KMS-11 (cell line): ENCODE results near the gene TECTA.

ENCODE experiments used
- H2AFZ ChIP-seq: fragments of 200-600 bp; sonication (generic); 2 replicates; pipeline ENCODE4 v1.6.1; 2016; ENCODE audit warnings: antibody characterized with exemption, mixed run types, low read depth
- H3K27ac ChIP-seq: fragments of 200-600 bp; sonication (generic); 2 replicates; pipeline ENCODE4 v1.6.1; 2016; ENCODE audit warnings: mild to moderate bottlenecking, mixed run types
- H3K27me3 ChIP-seq: fragments of 200-600 bp; sonication (generic); 2 replicates; pipeline ENCODE4 v1.6.1; 2017; ENCODE audit warnings: mild to moderate bottlenecking, low read depth, mixed run types, moderate library complexity; ENCODE audit not compliant: insufficient read depth
- H3K36me3 ChIP-seq: fragments of 200-600 bp; sonication (generic); 2 replicates; pipeline ENCODE4 v1.6.1; 2017; ENCODE audit warnings: mild to moderate bottlenecking, mixed run types; ENCODE audit not compliant: insufficient read depth
- H3K4me1 ChIP-seq: fragments of 200-600 bp; sonication (generic); 2 replicates; pipeline ENCODE4 v1.6.1; 2016; ENCODE audit warnings: mild to moderate bottlenecking, low read depth, mixed run types; ENCODE audit not compliant: poor library complexity, severe bottlenecking
- H3K4me2 ChIP-seq: fragments of 200-600 bp; sonication (generic); 2 replicates; pipeline ENCODE4 v1.7.0; 2016; ENCODE audit warnings: mild to moderate bottlenecking, mixed run types
- H3K4me3 ChIP-seq: fragments of 200-600 bp; sonication (generic); IDR thresholded peaks from 2 replicates; pipeline ENCODE4 v1.6.1; 2017; ENCODE audit warnings: low read depth, low read length, mixed read lengths; ENCODE audit not compliant: insufficient read depth
- H3K79me2 ChIP-seq: fragments of 200-600 bp; sonication (generic); 2 replicates; pipeline ENCODE4 v1.6.1; 2016; ENCODE audit warnings: low read depth, mixed run types; ENCODE audit not compliant: insufficient read depth
- H3K9ac ChIP-seq: fragments of 200-600 bp; sonication (generic); 2 replicates; pipeline ENCODE4 v1.6.1; 2016; ENCODE audit warnings: mild to moderate bottlenecking, mixed run types
- H4K20me1 ChIP-seq: fragments of 200-600 bp; sonication (generic); 2 replicates; pipeline ENCODE4 v1.6.1; 2016; ENCODE audit warnings: mild to moderate bottlenecking, mixed run types; ENCODE audit not compliant: insufficient read depth
- TF ChIP-seq, protein P1 (sequence below): fragments of 200-600 bp; sonication (generic); conservative IDR thresholded peaks from 2 replicates; pipeline ENCODE4 v1.6.1; 2017; ENCODE audit warnings: low read depth, mild to moderate bottlenecking, antibody characterized with exemption, low read length, moderate library complexity, mixed read lengths

TECTA gene

DNA sequence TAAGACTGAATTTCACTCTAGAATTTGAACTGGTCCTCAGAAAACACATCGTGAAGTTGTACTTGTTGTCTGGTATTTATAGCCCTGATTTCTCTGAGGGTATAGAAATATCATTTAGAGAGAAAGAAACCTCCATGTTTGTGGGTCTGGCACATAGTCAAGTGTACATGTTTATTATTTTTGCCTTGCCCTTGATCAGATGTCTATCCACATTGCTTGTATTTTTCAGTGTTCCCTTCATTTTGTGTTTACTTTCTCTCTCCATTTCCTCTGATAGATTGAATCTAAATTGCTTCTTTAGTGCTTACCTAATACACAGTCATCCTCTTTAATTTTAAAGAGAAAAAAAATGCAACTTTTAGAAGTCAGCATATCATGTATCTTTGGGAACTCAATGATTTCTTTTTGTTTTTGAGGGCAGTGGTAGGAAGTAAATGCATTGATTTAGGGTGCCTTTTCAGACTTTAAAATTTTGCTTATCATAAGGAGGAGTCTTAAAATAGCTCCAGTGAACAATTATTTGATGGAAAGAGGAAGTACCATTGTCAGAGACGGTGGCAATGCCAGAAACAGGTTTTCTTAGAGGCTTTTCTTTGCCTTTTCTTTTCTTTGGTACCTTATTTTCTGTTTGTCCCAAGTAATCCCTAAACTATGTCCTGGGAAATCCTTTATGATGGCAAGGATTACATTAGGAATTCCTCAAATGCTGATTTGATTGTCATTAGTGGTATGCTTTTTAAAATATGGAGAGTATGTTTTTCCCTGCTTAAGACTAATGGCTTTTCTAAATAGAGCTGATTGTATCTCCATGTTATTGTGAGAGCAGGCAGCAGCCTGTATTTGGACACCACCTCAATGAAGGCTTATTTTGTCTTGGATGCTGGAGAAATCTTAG is 29.8 kb upstream of the TECTA start:
- no peaks in the 10 kb centered on the region for H3K27me3 ChIP-seq
- H3K9ac ChIP-seq: no peak overlapping the region
- TF ChIP-seq, protein P1, sequence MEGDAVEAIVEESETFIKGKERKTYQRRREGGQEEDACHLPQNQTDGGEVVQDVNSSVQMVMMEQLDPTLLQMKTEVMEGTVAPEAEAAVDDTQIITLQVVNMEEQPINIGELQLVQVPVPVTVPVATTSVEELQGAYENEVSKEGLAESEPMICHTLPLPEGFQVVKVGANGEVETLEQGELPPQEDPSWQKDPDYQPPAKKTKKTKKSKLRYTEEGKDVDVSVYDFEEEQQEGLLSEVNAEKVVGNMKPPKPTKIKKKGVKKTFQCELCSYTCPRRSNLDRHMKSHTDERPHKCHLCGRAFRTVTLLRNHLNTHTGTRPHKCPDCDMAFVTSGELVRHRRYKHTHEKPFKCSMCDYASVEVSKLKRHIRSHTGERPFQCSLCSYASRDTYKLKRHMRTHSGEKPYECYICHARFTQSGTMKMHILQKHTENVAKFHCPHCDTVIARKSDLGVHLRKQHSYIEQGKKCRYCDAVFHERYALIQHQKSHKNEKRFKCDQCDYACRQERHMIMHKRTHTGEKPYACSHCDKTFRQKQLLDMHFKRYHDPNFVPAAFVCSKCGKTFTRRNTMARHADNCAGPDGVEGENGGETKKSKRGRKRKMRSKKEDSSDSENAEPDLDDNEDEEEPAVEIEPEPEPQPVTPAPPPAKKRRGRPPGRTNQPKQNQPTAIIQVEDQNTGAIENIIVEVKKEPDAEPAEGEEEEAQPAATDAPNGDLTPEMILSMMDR: no peak
- H4K20me1 ChIP-seq: no peaks in the 10 kb centered on the region
- peaks cover 24% of the 10 kb centered on the region for H3K4me1 ChIP-seq
- H3K36me3 ChIP-seq: no peaks in the 10 kb centered on the region
- no peak overlapping the region for H3K4me2 ChIP-seq
- no peak overlapping the region for H3K27ac ChIP-seq
- H3K79me2 ChIP-seq: no peaks in the 10 kb centered on the region
- no peak overlapping the region for H3K4me3 ChIP-seq
- H2AFZ ChIP-seq: no peak overlapping the region

DNA sequence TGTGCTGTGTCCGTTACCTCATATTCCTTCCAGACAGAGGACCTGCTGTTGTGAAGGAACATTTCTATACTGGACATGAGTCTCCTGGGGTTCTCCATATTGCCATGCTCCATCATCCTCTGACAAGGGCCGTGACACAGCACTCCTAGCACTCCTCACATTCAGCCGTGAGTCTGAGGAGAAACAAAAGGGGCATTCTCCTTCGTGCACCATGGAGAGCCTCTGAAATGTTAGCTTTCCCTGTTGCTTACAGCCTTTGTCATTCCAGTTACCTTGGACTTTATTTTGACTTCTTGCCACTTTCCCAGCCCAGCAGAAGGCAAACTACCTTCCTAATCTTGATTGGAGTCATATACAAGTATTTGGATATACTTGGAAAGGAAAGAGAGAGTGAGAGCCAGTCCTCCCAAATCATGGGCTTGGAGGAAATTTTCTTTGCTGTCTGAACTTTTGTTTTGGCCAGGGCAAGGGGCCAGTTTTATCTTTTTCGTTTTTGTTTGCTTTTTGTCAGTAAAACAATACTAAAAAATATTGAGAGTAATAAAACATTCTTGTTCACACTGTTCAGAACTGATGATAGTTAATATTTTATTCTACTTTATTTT is 29.1 kb upstream of the TECTA start:
- H3K9ac ChIP-seq: no peak overlapping the region
- no peak overlapping the region for H3K4me2 ChIP-seq
- H3K27ac ChIP-seq: no peak overlapping the region
- TF ChIP-seq, protein P1: no peak
- no peaks in the 10 kb centered on the region for H3K27me3 ChIP-seq
- H3K4me1 ChIP-seq: peaks cover 20% of the 10 kb centered on the region
- no peak overlapping the region for H3K4me3 ChIP-seq
- no peaks in the 10 kb centered on the region for H3K79me2 ChIP-seq
- H3K36me3 ChIP-seq: no peaks in the 10 kb centered on the region
- no peaks in the 10 kb centered on the region for H4K20me1 ChIP-seq
- no peak overlapping the region for H2AFZ ChIP-seq

DNA sequence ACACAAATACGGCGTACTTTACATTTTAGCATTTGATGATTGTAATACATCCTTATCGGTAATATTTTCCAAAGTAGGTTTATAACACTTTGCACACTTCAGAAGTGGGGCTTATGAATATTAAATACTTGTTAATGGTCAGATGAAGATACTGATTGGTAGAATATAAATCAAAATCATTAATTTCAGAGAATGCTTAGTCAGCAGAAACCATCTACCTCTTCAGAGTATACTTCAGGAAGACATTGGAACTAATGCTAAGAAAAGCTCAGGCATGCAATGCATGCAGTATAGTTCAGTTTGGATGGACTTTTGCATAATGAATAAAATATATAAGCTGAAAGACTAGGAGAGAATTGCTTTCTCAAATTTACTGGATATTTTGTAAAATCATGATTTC is 19.7 kb upstream of the TECTA start:
- Histone ChIP-seq H3K36me3 (no peaks in the 10 kb centered on the region), H3K4me3 (no peak overlapping the region), H4K20me1 (no peaks in the 10 kb centered on the region), H3K27ac (no peak overlapping the region), H2AFZ (no peak overlapping the region), H3K4me2 (no peak overlapping the region), H3K79me2 (no peaks in the 10 kb centered on the region), H3K4me1 (no peaks in the 10 kb centered on the region), H3K27me3 (no peaks in the 10 kb centered on the region), H3K9ac (no peak overlapping the region)
- TF ChIP-seq, protein P1: no peak

DNA sequence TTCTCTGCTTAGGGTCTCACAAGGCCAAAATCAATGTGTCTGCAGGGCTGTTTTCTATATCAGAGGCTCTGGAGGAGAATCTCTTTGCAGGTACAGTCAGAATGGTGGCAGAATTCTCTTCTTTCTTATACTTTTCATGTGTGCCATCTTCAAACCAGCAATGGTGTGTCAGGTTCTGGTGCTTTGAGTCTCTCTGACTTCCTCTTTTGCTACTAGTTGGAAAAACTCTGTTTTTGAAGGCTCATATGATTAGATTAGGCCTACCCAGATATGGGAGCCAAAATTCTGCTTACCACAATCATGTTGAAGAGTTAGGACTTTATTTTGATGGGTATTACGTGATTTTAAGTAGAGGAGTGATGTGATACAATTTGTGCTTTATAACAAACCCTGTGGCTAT is 18.8 kb upstream of the TECTA start:
- TF ChIP-seq, protein P1: no peak
- Histone ChIP-seq H3K36me3 (no peaks in the 10 kb centered on the region), H3K4me3 (no peak overlapping the region), H3K4me2 (no peak overlapping the region), H3K4me1 (no peaks in the 10 kb centered on the region), H3K79me2 (no peaks in the 10 kb centered on the region), H3K9ac (no peak overlapping the region), H2AFZ (no peak overlapping the region), H4K20me1 (no peaks in the 10 kb centered on the region), H3K27ac (no peak overlapping the region), H3K27me3 (no peaks in the 10 kb centered on the region)
